ENCODE data around the gene ROBO2.

- TF ChIP-seq CTCF (IDR thresholded peaks at IDR 0.05): no peak
- TF ChIP-seq POLR2A (IDR thresholded peaks at IDR 0.05): no peak
Observed at GRCh38 chr3:77672016-77672415, 632.1 kb downstream of the ROBO2 start.
